H9 (cell line): ENCODE measurements around the gene SPOCK3. TPM values are rescaled to one million over a fixed set of nuclear protein-coding genes. Genes with fewer than 3 reads are reported as not detected.

Source experiments
- DNase-seq: peaks from one replicate; pipeline ENCODE4 v3.0.0-alpha.2; 2017
- H2AFZ ChIP-seq: one replicate; pipeline ENCODE4 v1.6.1; 2013; ENCODE audit warnings: mild to moderate bottlenecking, low read length, control low read depth, moderate library complexity
- H2AK5ac ChIP-seq: 2 replicates; pipeline ENCODE4 v1.6.1; 2013; ENCODE audit warnings: low read length, control low read depth, mixed read lengths; ENCODE audit not compliant: insufficient read length
- H2BK120ac ChIP-seq: one replicate; pipeline ENCODE4 v1.6.1; 2013; ENCODE audit warnings: low read depth, mild to moderate bottlenecking, low read length, control low read depth, inconsistent platforms; ENCODE audit not compliant: poor library complexity, severe bottlenecking
- H2BK12ac ChIP-seq: 2 replicates; pipeline ENCODE4 v1.6.1; 2013; ENCODE audit warnings: low read length, control low read depth, mixed read lengths, low read depth; ENCODE audit not compliant: insufficient read length
- H2BK15ac ChIP-seq: 2 replicates; pipeline ENCODE4 v1.6.1; 2013; ENCODE audit warnings: low read depth, low read length, control low read depth
- H2BK20ac ChIP-seq: one replicate; pipeline ENCODE4 v1.6.1; 2013; ENCODE audit warnings: low read depth, mild to moderate bottlenecking, low read length, control low read depth, inconsistent platforms; ENCODE audit not compliant: poor library complexity, severe bottlenecking
- H2BK5ac ChIP-seq: 2 replicates; pipeline ENCODE4 v1.6.1; 2013; ENCODE audit warnings: low read length, control low read depth, mixed read lengths; ENCODE audit not compliant: insufficient read length
- H3K14ac ChIP-seq: 2 replicates; pipeline ENCODE4 v1.6.1; 2013; ENCODE audit warnings: low read length, control low read depth; ENCODE audit not compliant: insufficient read depth
- H3K18ac ChIP-seq: 2 replicates; pipeline ENCODE4 v1.6.1; 2013; ENCODE audit warnings: low read depth, mild to moderate bottlenecking, mixed read lengths, low read length, control low read depth; ENCODE audit not compliant: insufficient read length
- H3K23ac ChIP-seq: 2 replicates; pipeline ENCODE4 v1.6.1; 2013; ENCODE audit warnings: low read length, control low read depth, mixed read lengths, low read depth; ENCODE audit not compliant: insufficient read length
- H3K23me2 ChIP-seq: 2 replicates; pipeline ENCODE4 v1.6.1; 2013; ENCODE audit warnings: low read depth, mild to moderate bottlenecking, mixed read lengths, low read length, control low read depth; ENCODE audit not compliant: insufficient read length, poor library complexity, severe bottlenecking
- H3K27ac ChIP-seq: 2 replicates; pipeline ENCODE4 v1.5.1; 2013; ENCODE audit warnings: low read length, control low read depth, mixed read lengths, low read depth; ENCODE audit not compliant: insufficient read length
- H3K27me3 ChIP-seq: 2 replicates; pipeline ENCODE4 v1.6.1; 2013; ENCODE audit warnings: low read length, control low read depth, inconsistent platforms; ENCODE audit not compliant: insufficient read depth
- H3K4ac ChIP-seq: 2 replicates; pipeline ENCODE4 v1.6.1; 2013; ENCODE audit warnings: low read depth, mild to moderate bottlenecking, control low read depth, inconsistent platforms, low read length, moderate library complexity
- H3K4me1 ChIP-seq: 2 replicates; pipeline ENCODE4 v1.6.1; 2013; ENCODE audit warnings: low read length, control low read depth, inconsistent platforms; ENCODE audit not compliant: insufficient read depth
- H3K4me2 ChIP-seq: 2 replicates; pipeline ENCODE4 v1.6.1; 2013; ENCODE audit warnings: low read length, control low read depth, mixed read lengths; ENCODE audit not compliant: insufficient read length, insufficient read depth
- H3K56ac ChIP-seq: 2 replicates; pipeline ENCODE4 v1.6.1; 2013; ENCODE audit warnings: low read depth, mild to moderate bottlenecking, mixed read lengths, low read length, control low read depth; ENCODE audit not compliant: insufficient read length
- H3K79me1 ChIP-seq: 2 replicates; pipeline ENCODE4 v1.6.1; 2013; ENCODE audit warnings: low read depth, mild to moderate bottlenecking, moderate library complexity, low read length, control low read depth, inconsistent platforms; ENCODE audit not compliant: insufficient read depth, poor library complexity, severe bottlenecking
- H3K79me2 ChIP-seq: 2 replicates; pipeline ENCODE4 v1.6.1; 2013; ENCODE audit warnings: low read length, control low read depth, inconsistent platforms; ENCODE audit not compliant: insufficient read depth
- H3K9ac ChIP-seq: 2 replicates; pipeline ENCODE4 v1.6.1; 2013; ENCODE audit warnings: low read length, control low read depth, mixed read lengths; ENCODE audit not compliant: insufficient read length; ENCODE audit errors: extremely low read depth
- H3K9me3 ChIP-seq: one replicate; pipeline ENCODE4 v1.6.1; 2013; ENCODE audit warnings: low read depth, low read length, inconsistent platforms; ENCODE audit not compliant: control insufficient read depth
- H3T11ph ChIP-seq: one replicate; pipeline ENCODE4 v1.6.1; 2013; ENCODE audit warnings: mild to moderate bottlenecking, low read length, control low read depth, inconsistent platforms
- H4K20me1 ChIP-seq: one replicate; pipeline ENCODE4 v1.6.1; 2013; ENCODE audit not compliant: control insufficient read depth, insufficient read length, insufficient read depth
- H4K5ac ChIP-seq: 2 replicates; pipeline ENCODE4 v1.6.1; 2013; ENCODE audit warnings: low read depth, mild to moderate bottlenecking, mixed read lengths, low read length, control low read depth; ENCODE audit not compliant: insufficient read length
- H4K8ac ChIP-seq: replicated peaks from 2 replicates; pipeline ENCODE4 v1.6.1; 2013; ENCODE audit warnings: low read length, control low read depth, mixed read lengths, low read depth; ENCODE audit not compliant: insufficient read length
- H4K91ac ChIP-seq: 2 replicates; pipeline ENCODE4 v1.6.1; 2013; ENCODE audit warnings: low read depth, mild to moderate bottlenecking, moderate library complexity, mixed read lengths, low read length, control low read depth; ENCODE audit not compliant: insufficient read length
- H3K27ac Mint-ChIP-seq, 3 experiments: 2 replicates in 2 of 3; 3 replicates in 1 of 3; pipeline ENCODE4 v1.8.0; 2020 to 2021; ENCODE audit warnings: mixed read lengths in 3 of 3, mild to moderate bottlenecking in 1 of 3, moderate library complexity in 1 of 3
- H3K27me3 Mint-ChIP-seq: 2 replicates; pipeline ENCODE4 v1.8.0; 2021; ENCODE audit warnings: low read depth, mild to moderate bottlenecking, moderate library complexity, mixed read lengths
- H3K36me3 Mint-ChIP-seq, 3 experiments: 2 replicates in 2 of 3; 3 replicates in 1 of 3; pipeline ENCODE4 v1.8.0; 2020 to 2021; ENCODE audit warnings: low read depth in 3 of 3, mixed read lengths in 3 of 3; ENCODE audit not compliant: insufficient read depth in 1 of 3
- H3K4me1 Mint-ChIP-seq, 2 experiments: 2 replicates each; pipeline ENCODE4 v1.8.0; 2020; ENCODE audit warnings: mixed read lengths in 2 of 2
- H3K4me3 Mint-ChIP-seq, 2 experiments: 2 replicates in 1 of 2; 3 replicates in 1 of 2; pipeline ENCODE4 v1.8.0; 2020 to 2021; ENCODE audit warnings: mild to moderate bottlenecking in 2 of 2, mixed read lengths in 2 of 2, moderate library complexity in 1 of 2
- H3K9me3 Mint-ChIP-seq, 2 experiments: 2 replicates in 1 of 2; 3 replicates in 1 of 2; pipeline ENCODE4 v1.8.0; 2020; ENCODE audit warnings: mild to moderate bottlenecking in 2 of 2, mixed read lengths in 2 of 2, moderate library complexity in 1 of 2
- CTCF ChIP-seq: fragments of 200-600 bp; sonication (generic); conservative IDR thresholded peaks from 3 replicates; pipeline ENCODE4 v1.8.0; 2021; ENCODE audit warnings: antibody characterized with exemption, mild to moderate bottlenecking
- WGBS: extraction: QIAGEN DNeasy Blood & Tissue Kit; methylation state at CpG from one replicate; pipeline ENCODE4 v1.1.7; 2013; ENCODE audit warnings: missing lambda C conversion rate, low lambda C conversion rate, mixed read lengths; ENCODE audit not compliant: insufficient read length; ENCODE audit errors: extremely low coverage; 5-methylcytosine and 5-hydroxymethylcytosine counted together
- total RNA-seq: library from RNA; stranded (reverse); gene quantifications from 2 replicates; pipeline ENCODE4 v1.2.1, GENCODE V29; 2021

Gene SPOCK3
- total RNA-seq, 1 experiment from 2014 or later = 0.28 TPM

- Histone ChIP-seq H3K79me1 (no peaks in the 10 kb centered on the region), H3K23me2 (no peaks in the 10 kb centered on the region), H3K4me2 (no peak overlapping the region), H3K9me3 (no peaks in the 10 kb centered on the region), H4K8ac (no peak overlapping the region), H4K20me1 (no peaks in the 10 kb centered on the region), H3T11ph (no peak overlapping the region), H3K27ac (no peak overlapping the region), H3K56ac (no peak overlapping the region), H4K5ac (no peak overlapping the region), H2AFZ (no peak overlapping the region), H3K14ac (no peak overlapping the region), H2BK120ac (no peak overlapping the region), H3K23ac (no peak overlapping the region), H3K9ac (no peak overlapping the region), H3K4me1 (no peaks in the 10 kb centered on the region), H2BK20ac (no peak overlapping the region), H2BK5ac (no peak overlapping the region), H2BK12ac (no peak overlapping the region), H3K27me3 (no peaks in the 10 kb centered on the region), H3K4ac (no peak overlapping the region), H2BK15ac (no peak overlapping the region), H4K91ac (no peak overlapping the region), H3K79me2 (no peaks in the 10 kb centered on the region), H3K18ac (no peak overlapping the region), H2AK5ac (no peak overlapping the region)
- Mint-ChIP-seq H3K4me1 (peaks cover 4 to 7% of the 10 kb centered on the region in 2 experiments; a peak in 3 of 4 replicates), H3K27ac (no peak overlapping the region), H3K4me3 (no peak overlapping the region), H3K9me3 (no peaks in the 10 kb centered on the region), H3K27me3 (no peaks in the 10 kb centered on the region), H3K36me3 (no peaks in the 10 kb centered on the region)
- no CpG with 5 or more reads among the region's 3 CpGs for WGBS
- DNase-seq = no peak
- no peak for TF ChIP-seq CTCF
Observed at GRCh38 chr4:167032871-167033270, 201.4 kb downstream of the SPOCK3 start.
